Measurements from ENCODE around the gene FOXP1. TPM values are rescaled to one million over a fixed set of nuclear protein-coding genes. Genes with fewer than 3 reads are reported as not detected.

FOXP1 gene
- polyA plus RNA-seq, 1 donor (not counting 4 experiments of a cell fraction or from before 2014, with no cell fraction given), result 14.6 TPM

GRCh38 chr3:71238355-71238757 is 345.2 kb downstream of the FOXP1 start:
- Histone ChIP-seq H3K9me1 (ENCODE audit: control insufficient read depth, extremely low read depth, insufficient read depth, low read length) (no peaks in the 10 kb centered on the region), H4K20me1 (ENCODE audit: control insufficient read depth, extremely low read depth, insufficient read depth, low read length) (no peaks in the 10 kb centered on the region), H3K9ac (ENCODE audit: control insufficient read depth, extremely low read depth, insufficient read depth, low read length) (no peak overlapping the region), H3K36me3 (ENCODE audit: control insufficient read depth in 2 of 2, extremely low read depth in 1 of 2, insufficient read depth in 2 of 2, low read length in 2 of 2) (no peaks in the 10 kb centered on the region), H3K27ac (ENCODE audit: control insufficient read depth, insufficient read depth, low read length) (no peak overlapping the region), H3K27me3 (ENCODE audit: control insufficient read depth, extremely low read depth, insufficient read depth, low read length) (no peaks in the 10 kb centered on the region), H3K4me2 (ENCODE audit: control insufficient read depth, extremely low read depth, insufficient read depth, low read depth, low read length) (no peak overlapping the region), H3K4me1 (ENCODE audit: control insufficient read depth, extremely low read depth, insufficient read depth, low read length) (no peaks in the 10 kb centered on the region), H2AFZ (ENCODE audit: control insufficient read depth, low read length) (no peak overlapping the region), H3K79me2 (ENCODE audit: control insufficient read depth, insufficient read depth, low read length) (no peaks in the 10 kb centered on the region), H3K9me3 (ENCODE audit: control insufficient read depth, low read depth, low read length) (no peaks in the 10 kb centered on the region), H3K4me3 (ENCODE audit: control insufficient read depth in 2 of 3, extremely low read depth in 1 of 3, insufficient read depth in 2 of 3, low read depth in 1 of 3, low read length in 3 of 3) (no peak overlapping the region)
- DNase-seq (ENCODE audit: low read depth, low spot score) (no peak), FAIRE-seq (no peak)
- dilution Hi-C loops (cut with MboI; ENCODE audit: extremely low pct_ligation_motif_present, low sequenced_read_pairs), result no loop called here
- TF ChIP-seq CTCF (optimal IDR thresholded peaks at IDR 0.05 in 1 of 3, IDR thresholded peaks at IDR 0.05 in 1 of 3, conservative IDR thresholded peaks at IDR 0.05 in 1 of 3; ENCODE audit: extremely low read depth in 1 of 3, insufficient read depth in 2 of 3, low read length in 3 of 3) (no peak), EZH2 (IDR thresholded peaks at IDR 0.05; ENCODE audit: low read length) (no peak)

GRCh38 chr3:71237672-71238071 is 345.9 kb downstream of the FOXP1 start:
- Histone ChIP-seq H3K4me1 (ENCODE audit: control insufficient read depth, extremely low read depth, insufficient read depth, low read length) (no peaks in the 10 kb centered on the region), H3K4me2 (ENCODE audit: control insufficient read depth, extremely low read depth, insufficient read depth, low read depth, low read length) (no peak overlapping the region), H3K27me3 (ENCODE audit: control insufficient read depth, extremely low read depth, insufficient read depth, low read length) (no peaks in the 10 kb centered on the region), H3K36me3 (ENCODE audit: control insufficient read depth in 2 of 2, extremely low read depth in 1 of 2, insufficient read depth in 2 of 2, low read length in 2 of 2) (no peaks in the 10 kb centered on the region), H3K4me3 (ENCODE audit: control insufficient read depth in 2 of 3, extremely low read depth in 1 of 3, insufficient read depth in 2 of 3, low read depth in 1 of 3, low read length in 3 of 3) (no peak overlapping the region), H3K79me2 (ENCODE audit: control insufficient read depth, insufficient read depth, low read length) (no peaks in the 10 kb centered on the region), H2AFZ (ENCODE audit: control insufficient read depth, low read length) (no peak overlapping the region), H3K9ac (ENCODE audit: control insufficient read depth, extremely low read depth, insufficient read depth, low read length) (no peak overlapping the region), H3K9me1 (ENCODE audit: control insufficient read depth, extremely low read depth, insufficient read depth, low read length) (no peaks in the 10 kb centered on the region), H3K9me3 (ENCODE audit: control insufficient read depth, low read depth, low read length) (no peaks in the 10 kb centered on the region), H3K27ac (ENCODE audit: control insufficient read depth, insufficient read depth, low read length) (no peak overlapping the region), H4K20me1 (ENCODE audit: control insufficient read depth, extremely low read depth, insufficient read depth, low read length) (no peaks in the 10 kb centered on the region)
- dilution Hi-C loops (cut with MboI; ENCODE audit: extremely low pct_ligation_motif_present, low sequenced_read_pairs), result no loop called here
- FAIRE-seq, result no peak
- TF ChIP-seq EZH2 (IDR thresholded peaks at IDR 0.05; ENCODE audit: low read length) (no peak), CTCF (optimal IDR thresholded peaks at IDR 0.05 in 1 of 3, IDR thresholded peaks at IDR 0.05 in 1 of 3, conservative IDR thresholded peaks at IDR 0.05 in 1 of 3; ENCODE audit: extremely low read depth in 1 of 3, insufficient read depth in 2 of 3, low read length in 3 of 3) (no peak)
- no peak for DNase-seq (ENCODE audit: low read depth, low spot score)

Data from keratinocyte (primary cell).